ENCODE results near the gene APOA1. TPM values are rescaled to one million over a fixed set of nuclear protein-coding genes. Genes with fewer than 3 reads are reported as not detected.

Gene APOA1
- total and polyA plus RNA-seq, 2 donors (not counting 3 experiments of a cell fraction or from before 2014, with no cell fraction given), result not detected

- FAIRE-seq (no peak), DNase-seq (ENCODE audit: low read depth, low spot score) (no peak)
- no peak overlapping the region for H3K27ac ChIP-seq (ENCODE audit: insufficient read depth, low read depth, low read length)
- intact Hi-C loops (cut with micrococcal nuclease), result no loop called here
- ChIA-PET POLR2A (no interaction called here), CTCF (interaction anchor here (0.6 to 2.1 kb wide), 2 partner anchors 10 to 83 kb away, joined by 3 to 5 read pairs; partner anchors contain the start of gene APOA5)
- H3K36me3 ChIP-seq (ENCODE audit: control insufficient read depth in 2 of 2, extremely low read depth in 1 of 2, insufficient read depth in 2 of 2, low read length in 2 of 2), result peaks cover 6 to 10% of the 10 kb centered on the region in 2 experiments
- H4K20me1 ChIP-seq (replicated peaks; ENCODE audit: control insufficient read depth, extremely low read depth, insufficient read depth, low read length), result no peaks in the 10 kb centered on the region
- no peaks in the 10 kb centered on the region for H3K9me1 ChIP-seq (replicated peaks; ENCODE audit: control insufficient read depth, extremely low read depth, insufficient read depth, low read length)
- H3K4me2 ChIP-seq (ENCODE audit: insufficient read depth, low read length), result no peak overlapping the region
- TF ChIP-seq JUN (IDR thresholded peaks at IDR 0.05; ENCODE audit: borderline replicate concordance, insufficient read depth, insufficient read length, low read depth), result no peak
- no peak for TF ChIP-seq MYC (IDR thresholded peaks at IDR 0.05; ENCODE audit: low read depth, low read length)
- TF ChIP-seq, protein P1, sequence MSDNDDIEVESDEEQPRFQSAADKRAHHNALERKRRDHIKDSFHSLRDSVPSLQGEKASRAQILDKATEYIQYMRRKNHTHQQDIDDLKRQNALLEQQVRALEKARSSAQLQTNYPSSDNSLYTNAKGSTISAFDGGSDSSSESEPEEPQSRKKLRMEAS (IDR thresholded peaks at IDR 0.05; ENCODE audit: insufficient read depth, insufficient read length), result no peak
- TF ChIP-seq, protein P2, sequence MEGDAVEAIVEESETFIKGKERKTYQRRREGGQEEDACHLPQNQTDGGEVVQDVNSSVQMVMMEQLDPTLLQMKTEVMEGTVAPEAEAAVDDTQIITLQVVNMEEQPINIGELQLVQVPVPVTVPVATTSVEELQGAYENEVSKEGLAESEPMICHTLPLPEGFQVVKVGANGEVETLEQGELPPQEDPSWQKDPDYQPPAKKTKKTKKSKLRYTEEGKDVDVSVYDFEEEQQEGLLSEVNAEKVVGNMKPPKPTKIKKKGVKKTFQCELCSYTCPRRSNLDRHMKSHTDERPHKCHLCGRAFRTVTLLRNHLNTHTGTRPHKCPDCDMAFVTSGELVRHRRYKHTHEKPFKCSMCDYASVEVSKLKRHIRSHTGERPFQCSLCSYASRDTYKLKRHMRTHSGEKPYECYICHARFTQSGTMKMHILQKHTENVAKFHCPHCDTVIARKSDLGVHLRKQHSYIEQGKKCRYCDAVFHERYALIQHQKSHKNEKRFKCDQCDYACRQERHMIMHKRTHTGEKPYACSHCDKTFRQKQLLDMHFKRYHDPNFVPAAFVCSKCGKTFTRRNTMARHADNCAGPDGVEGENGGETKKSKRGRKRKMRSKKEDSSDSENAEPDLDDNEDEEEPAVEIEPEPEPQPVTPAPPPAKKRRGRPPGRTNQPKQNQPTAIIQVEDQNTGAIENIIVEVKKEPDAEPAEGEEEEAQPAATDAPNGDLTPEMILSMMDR (IDR thresholded peaks at IDR 0.05; ENCODE audit: extremely low read depth in 1 of 2, insufficient read depth in 1 of 2, low read depth in 1 of 2, low read length in 2 of 2), result no peak
- no peak for TF ChIP-seq POLR2AphosphoS5 (IDR thresholded peaks at IDR 0.05; ENCODE audit: insufficient read depth, low read depth, low read length)
- no peak for TF ChIP-seq EZH2 (IDR thresholded peaks at IDR 0.05; ENCODE audit: borderline replicate concordance, low read depth, low read length, severe bottlenecking)
- no peak for TF ChIP-seq POLR2A (IDR thresholded peaks at IDR 0.05; ENCODE audit: low read depth, low read length)
- no peak for TF ChIP-seq FOS (IDR thresholded peaks at IDR 0.05; ENCODE audit: borderline replicate concordance, insufficient read depth, low read length)
- BruUV-seq (replicated peaks), result no TSS peak
- no peaks in the 10 kb centered on the region for H3K79me2 ChIP-seq (ENCODE audit: control insufficient read depth, insufficient read depth, low read length)
- H3K4me3 ChIP-seq (replicated peaks in 1 of 3; ENCODE audit: insufficient read depth in 1 of 3, low read depth in 1 of 3, low read length in 3 of 3), result no peak overlapping the region
- dilution Hi-C loops (cut with MboI; ENCODE audit: extremely low pct_ligation_motif_present, low sequenced_read_pairs), result no loop called here
- no peak overlapping the region for H2AFZ ChIP-seq (ENCODE audit: low read depth, low read length)
- H3K9me3 ChIP-seq (replicated peaks; ENCODE audit: control insufficient read depth, insufficient read depth, low read length), result no peaks in the 10 kb centered on the region
- no peaks in the 10 kb centered on the region for H3K27me3 ChIP-seq (ENCODE audit: control insufficient read depth in 2 of 2, insufficient read depth in 2 of 2, low read length in 2 of 2)
- no peak overlapping the region for H3K9ac ChIP-seq (replicated peaks; ENCODE audit: extremely low read depth, insufficient read depth, low read length)
- peaks cover 6% of the 10 kb centered on the region for H3K4me1 ChIP-seq (ENCODE audit: control insufficient read depth, extremely low read depth, insufficient read depth, low read length)
These were observed 36.8 kb upstream of the APOA1 start for GRCh38 chr11:116874251-116874650.

Measured in endothelial cell of umbilical vein (primary cell).